GM19463 (cell line): ENCODE measurements around the gene PEX16.
A peak's percentile ranks its signal among the peaks of the same experiment; 100 is the strongest.

ENCODE experiments used
- ATAC-seq: cut with Tn5 transposase; IDR thresholded peaks from one replicate; pipeline ENCODE4 v1.9.1; 2021; ENCODE audit warnings: mild to moderate bottlenecking, moderate library complexity; ENCODE audit not compliant: unreplicated experiment

Gene PEX16

DNA sequence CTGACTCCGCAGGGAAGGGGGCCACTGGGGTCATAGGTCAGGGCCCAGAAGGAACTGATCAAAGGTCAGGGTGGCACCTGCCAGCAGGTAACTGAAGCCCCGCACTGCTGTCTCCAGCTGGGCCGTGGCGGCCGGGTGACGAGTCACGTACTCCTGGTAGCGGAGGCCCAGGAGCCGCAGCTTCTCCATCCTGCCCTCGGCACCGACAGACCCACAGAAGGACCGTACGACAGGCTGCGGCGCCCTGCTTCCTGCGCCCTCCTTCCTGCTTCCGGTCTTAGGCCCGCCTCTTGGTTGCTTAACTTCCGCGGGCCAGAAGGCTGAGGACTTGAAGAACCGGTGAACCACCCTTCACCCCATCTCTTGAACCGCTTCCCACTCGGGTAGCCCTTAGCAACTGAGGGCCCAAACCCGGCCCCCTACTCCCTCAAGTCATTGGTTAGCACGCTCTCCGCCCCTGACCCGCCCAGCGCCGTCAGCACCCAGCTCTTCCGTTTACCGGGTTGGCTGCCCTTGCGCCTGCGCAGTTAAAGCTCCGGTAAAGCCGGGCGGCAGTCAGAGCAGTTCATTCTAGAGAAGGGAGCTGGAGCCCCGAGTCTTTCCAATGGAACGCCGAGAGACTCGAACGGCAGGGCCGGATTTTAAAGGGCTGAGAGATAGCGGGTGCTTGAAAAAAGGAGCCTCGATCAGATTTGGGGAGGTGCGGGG lies at the start of gene PEX16:
PEX16 (minus strand) TSS at position 255 of the 708 bp plus-strand sequence; CDS start at position 189, 66 bp downstream.
- ATAC-seq = peak; percentile 93

DNA sequence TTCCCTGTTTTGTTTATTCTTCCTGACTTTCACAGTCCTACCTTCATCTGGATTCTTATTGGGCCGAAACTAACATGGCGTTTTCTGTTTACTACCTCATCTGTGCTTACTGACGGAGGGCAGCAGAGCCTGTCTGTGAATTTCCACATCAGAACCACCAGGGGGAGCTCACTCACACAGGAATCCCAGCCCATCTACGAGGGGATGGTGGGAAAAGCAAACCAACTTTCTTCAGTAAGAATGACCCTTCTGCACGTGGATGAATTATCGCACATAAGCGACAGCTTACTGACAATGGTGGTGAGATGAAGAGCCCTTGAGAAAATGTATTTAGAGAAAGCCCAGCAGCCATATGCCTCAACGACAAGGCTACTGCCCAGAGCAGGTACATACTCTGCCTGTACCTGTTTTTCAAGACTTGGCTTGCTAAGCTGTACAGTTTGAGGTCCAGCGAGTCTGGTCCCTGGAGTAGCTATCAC lies 47.3 kb upstream of the PEX16 start:
- no peak for ATAC-seq

DNA sequence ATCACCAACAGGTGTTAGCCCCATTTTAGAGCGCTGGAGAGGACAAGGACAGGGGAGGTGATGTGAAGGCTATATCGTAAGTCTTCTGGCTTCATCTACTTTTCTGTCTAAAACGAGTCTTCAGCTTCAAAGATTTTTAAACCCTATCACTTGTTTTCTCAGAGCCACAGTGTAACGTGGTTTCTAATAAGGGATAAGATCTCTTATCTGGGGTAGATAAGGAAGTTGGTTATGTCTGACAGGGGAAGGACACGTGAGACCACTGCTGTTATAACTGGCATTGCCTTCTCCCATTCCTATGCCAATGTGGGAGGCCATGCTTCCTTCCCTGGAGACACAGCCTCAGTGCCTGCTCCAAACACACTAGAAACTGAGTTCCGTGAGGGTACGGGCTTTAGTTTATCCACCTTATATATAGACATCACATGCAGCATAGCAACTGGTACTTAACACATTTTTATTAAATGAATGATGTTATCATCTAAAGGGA lies 44.1 kb upstream of the PEX16 start:
- ATAC-seq = no peak

DNA sequence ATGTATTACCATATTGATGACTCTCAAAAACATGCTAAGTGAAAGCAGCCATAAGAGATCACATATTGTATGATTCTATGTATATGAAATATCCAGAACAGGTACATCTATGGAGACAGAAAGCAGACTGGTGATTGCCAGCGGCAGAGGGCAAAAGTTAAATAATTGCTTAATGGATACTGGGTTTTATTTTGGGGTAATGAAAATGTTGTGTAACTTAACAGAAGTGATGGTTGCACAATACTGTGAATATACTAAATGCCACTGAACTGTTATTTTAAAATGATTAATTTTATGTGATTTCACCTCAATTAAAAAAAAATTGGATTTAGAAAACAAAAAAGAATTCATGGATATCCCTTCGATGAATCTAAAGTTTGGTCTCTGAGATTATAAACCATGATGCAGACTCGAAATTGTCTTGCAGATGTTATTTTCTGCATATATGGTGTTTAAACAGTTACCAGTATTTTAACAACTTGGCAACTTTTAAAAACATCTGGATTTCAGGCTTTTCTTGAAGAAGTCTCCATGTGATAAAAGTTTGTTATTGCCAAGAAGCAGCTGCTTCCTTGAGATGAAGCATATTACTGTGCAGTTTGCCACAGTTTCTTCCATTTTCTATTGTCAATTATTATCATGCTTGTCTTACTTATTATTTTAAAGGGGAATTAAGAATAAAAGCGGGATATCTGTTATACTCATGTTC lies 42.9 kb upstream of the PEX16 start:
- no peak for ATAC-seq

DNA sequence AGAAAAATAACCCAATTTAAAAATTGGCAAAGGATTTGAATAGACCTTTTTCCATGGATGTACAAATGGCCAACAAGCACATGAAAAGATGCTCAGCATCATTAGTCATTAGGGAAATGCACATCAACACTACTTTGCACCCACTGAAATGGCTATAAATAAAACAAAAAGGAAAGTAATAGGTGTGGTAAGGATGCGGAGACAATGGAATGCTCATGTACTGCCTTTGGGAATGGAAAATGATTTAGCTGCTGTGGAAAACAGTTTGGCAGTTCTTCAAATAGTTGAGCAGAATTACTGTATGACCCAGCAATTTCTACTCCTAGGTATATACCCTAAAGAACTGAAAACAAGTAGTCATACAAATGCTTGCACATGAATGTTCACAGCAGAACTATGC lies 42.2 kb upstream of the PEX16 start:
- no peak for ATAC-seq

DNA sequence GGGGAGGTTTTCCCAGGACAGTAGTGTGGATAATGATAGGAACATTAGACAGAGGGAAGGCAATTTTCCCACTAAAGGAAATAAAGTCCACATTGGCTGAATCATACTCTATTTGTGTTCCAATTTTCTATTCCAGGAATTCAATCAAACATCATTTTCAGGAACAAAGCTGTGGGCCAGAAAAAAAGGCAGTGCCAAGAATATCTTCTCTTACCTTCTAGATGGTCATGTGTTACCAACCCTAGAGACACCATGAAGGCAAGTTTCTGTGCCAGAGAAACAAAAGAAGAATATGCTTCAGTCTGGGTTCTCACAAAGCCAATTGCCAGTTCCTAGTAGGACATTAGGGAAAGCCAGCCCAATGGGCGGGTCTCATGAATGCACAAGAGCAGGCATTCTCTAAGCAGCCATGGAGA lies 32.3 kb upstream of the PEX16 start:
- no peak for ATAC-seq

DNA sequence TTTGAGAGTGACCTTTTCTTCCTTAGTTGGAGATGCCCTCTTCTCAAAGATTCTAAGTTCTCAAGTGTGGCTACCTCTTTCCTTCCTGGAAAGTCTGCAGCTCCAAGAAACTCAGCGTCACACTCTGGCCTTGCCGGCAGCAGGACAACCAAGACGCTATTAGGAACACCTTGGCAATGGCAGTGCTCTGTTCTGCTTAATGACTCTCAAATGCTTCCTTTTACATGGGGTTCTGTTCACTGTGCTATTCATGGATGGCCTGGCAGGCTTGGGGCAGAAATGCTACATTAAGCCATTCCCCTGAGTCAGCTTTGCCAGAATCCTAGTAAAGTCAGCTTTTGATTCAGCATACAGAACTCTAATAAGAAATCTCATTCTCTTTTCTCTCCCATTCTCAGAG lies 30.7 kb upstream of the PEX16 start:
- no peak for ATAC-seq

DNA sequence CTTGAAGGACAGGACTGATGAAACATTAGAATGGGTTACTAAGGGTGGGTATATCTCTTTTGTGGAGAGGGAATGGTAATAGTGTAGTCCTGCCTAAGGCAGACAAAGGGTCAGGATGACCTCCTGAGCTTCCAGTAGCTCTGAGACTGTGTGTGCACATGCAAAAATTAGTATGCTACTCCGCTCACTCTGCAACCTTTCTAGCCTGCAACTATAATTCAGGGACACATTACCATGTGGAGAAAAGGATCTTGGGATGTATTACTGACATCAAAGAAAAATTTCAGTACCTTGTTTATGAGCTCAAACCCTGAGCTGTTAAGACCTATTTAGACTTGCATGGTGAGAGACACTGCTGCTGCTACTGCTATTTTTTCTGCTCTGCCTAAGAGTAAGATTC lies 30.2 kb upstream of the PEX16 start:
- no peak for ATAC-seq

DNA sequence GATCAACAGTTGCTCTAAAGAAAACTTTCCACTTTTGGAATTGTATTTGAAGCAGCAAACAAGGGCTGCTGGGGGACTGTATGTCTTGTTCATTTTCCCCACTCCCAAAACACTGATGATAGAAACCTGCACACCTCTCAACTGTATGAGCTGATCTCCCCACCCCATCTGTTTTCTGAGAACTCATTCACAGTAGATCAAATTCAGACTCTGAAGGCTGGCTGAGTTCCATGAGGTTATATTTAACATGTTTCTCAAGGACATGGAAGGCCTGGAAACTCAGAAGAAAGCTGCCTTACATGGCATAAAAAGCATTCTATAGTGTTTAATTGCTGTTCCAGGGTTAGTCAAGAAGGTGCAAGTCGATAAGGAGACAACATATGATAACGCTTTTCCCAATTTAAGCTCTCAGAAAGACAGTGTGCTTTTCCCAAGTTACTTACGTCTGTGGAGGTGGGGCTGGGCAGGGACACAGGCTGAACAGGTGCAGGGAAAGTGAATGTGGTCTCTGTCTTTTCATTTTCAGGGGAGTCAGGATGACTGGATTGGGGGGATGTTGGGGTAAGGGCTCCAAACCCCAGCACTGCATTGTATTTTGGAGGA lies 27.8 kb upstream of the PEX16 start:
- ATAC-seq = no peak

DNA sequence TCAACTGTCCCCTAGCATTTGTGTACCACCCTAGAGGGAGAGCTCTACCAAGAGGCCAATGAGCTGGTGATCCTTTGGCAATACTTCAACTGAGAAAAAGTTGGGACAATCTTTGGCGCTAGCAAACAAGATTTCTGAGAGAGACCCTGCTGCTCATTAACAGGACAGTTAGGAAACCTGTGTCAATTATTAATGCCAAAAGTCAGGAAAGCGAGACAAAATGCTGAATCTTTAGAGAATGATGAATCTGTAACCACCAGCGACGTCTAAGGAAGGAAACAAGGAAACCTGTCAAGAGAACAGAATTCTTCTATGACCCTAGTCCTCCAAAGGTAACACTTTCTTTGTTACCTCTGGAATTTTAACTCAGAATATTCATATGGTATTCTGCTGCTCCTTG lies 24.7 kb upstream of the PEX16 start:
- ATAC-seq = no peak

DNA sequence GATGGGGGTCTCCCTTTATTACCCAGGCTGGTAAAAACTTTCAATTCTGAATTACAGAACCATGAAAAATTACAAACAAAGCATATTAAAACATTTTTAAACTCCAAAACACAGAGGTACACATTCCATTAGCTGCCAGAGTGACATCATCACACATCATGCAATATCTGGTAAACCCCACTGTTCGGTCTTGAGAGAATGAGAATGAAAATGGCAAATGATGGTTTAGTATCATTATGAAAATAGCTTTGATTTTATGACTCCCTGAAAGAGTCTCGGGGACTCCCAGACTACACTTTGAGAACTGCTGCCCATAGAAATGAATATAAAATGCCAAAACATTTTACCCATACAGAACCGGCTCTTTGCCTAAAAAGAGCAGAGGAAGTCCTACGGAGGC lies 23.6 kb upstream of the PEX16 start:
- ATAC-seq = no peak

DNA sequence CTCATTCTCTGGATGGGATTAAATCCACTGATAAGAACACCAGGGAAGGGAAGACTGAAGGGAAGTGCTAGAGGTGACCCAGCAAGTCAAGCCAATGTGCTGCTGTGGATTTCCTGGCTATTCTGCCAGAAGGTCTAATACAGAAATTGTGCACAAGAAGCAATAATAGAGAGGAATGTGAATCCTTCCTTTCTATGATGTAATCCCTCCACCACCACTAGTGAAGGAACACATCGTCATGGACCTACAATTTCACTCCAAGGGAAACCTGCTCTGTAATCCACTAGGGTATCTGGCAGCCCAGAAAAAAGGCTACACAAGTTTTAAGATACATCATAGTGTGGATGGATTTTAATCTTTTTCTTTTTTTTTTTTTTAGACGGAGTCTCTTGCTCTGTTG lies 22.2 kb upstream of the PEX16 start:
- ATAC-seq = no peak

DNA sequence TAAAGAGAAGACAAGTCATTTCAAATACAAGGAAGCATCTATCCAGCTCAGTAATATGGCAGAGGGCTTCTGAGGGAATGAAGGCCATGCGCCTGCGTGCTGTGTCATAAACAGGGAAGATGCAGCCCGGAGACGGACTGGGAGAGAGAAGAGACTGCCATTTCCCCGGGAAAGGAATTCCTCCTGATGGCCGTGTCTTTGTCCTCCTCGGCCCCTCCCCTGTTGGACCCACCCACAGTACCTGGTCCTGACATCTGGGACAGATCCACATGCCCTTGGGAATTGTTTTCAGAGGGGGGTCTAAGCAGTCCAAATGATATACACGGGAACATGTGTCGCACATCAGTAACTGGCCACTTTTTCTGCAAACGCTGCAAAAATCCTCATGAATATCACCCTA lies 20.2 kb upstream of the PEX16 start:
- ATAC-seq = no peak

DNA sequence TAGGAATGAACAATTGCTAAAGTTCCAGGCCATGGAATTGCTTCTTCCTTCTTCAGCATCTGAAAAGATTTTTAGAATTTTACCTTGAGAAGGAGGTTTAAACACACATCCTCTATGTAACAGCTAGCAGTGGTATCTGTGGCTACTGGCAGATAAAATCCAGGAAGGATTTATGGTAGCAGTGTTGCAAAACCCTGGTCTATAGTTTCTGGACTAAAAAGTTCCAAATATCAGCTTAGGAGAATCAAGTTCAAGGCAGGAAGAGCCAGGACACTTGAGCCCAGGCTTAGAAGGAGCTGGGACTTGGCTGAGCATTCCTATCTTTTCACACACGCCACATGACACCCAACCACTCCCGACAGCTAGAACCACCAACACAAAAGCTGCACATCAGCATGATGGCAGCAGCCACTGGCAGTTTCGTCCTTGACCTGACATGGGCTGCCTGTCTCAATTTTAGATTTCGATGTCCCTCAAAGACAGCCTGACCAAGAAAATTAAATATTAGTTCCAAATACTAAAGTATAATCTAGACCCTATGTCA lies 18.9 kb upstream of the PEX16 start:
- ATAC-seq = no peak

DNA sequence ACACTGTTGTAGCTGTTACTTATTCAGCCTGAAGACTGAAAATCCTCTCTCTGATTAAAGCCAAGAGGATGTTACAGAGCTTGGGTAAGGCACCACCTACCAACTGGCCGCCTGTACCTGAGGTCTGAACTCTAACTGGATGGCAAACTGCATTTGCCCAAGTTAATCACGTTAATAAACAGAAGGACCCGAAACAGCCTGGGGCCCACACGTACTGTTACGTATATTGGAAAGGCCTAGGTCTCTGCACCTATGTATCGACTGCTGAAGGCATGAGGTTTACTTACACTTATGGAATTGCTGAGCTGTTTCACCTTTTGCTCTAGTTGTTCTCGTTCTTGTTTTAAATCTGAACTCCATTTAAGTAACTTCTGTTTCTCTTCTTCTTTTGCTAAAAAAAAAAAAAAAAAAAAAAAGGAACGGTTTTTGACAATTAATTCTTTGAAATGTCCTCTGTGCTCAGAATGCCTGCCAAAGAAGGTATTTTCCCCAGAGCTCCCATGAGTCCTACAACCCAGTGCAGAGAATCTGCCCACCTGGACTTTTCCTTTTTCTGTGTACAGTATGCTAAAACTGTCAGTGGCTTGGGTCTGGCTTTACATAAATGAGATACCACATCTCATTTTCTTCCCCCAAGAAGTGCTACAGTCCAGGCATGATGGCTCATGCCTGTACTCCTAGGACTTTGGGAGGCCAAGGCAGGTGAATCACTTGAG lies 17.8 kb upstream of the PEX16 start:
- ATAC-seq = no peak

DNA sequence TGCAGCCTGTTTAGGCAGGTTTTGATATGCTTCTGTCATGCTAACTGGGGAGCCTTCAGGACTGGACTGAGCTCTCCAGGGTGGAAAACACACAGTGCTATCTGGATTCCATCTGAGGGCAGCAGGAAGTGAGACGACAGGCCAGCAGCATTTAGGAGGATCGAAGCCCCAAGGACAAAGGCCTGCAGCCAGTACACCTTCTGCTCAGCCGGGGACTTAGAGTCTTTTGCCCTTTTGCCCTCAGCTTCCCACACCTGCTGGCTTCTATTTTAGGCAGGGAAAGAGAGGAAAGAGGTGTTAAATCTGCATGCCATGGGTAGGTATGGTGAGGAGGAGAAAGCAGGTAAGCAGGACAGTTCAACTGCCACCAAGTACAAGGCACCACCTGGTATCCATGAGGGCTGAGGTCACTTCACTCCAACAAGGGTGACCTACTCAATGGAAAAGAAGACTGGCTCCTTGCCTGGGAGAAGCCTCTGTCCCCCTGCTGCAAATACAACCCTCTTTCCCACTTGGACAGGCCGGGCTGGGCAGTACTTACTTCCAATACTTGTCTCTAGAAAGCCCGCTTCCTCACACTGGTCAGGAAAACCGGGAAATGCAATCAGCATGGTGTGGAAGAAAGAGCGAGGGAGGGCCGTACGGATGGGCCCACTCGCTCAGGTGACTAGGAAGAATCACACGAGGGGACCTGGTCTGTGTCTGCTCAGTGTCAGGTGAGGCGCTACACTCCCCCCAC lies 17.1 kb upstream of the PEX16 start:
- ATAC-seq = no peak

DNA sequence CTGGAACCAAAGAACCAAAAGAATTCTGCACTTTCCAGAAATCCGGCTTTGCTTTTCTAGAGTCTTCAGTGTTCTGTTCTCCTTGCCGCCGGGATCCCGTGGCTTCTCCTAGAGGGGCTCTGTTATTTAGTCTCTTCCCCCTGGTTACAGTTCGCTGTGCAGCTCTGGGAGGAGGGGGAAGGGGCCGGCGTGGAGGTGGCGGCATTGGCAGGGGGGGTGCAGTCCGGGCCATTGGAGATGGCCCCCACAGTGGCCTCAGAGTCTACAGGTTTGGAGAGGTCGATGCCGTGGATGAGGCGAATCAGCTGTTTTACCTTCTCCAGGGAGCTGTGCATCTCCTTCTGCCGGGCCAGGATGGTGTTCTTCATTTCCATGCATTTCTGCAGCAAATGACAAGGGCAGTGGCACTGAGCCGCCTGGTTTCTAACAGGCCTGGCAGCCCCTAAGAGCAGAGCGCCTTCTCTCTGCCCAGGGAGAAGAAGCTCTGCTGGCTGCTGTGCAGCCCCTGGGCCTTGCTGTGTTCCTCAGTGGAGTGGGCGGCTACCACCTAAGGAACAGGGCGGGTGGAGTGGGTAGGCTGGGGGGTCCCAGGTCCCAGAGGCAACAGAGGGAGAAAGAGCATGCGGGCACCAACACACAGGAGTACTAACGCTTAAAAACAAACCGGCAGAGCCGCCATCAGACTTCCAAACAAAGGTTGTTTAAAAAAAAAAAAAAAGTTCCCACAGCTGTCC lies 16.3 kb upstream of the PEX16 start:
- ATAC-seq = no peak

DNA sequence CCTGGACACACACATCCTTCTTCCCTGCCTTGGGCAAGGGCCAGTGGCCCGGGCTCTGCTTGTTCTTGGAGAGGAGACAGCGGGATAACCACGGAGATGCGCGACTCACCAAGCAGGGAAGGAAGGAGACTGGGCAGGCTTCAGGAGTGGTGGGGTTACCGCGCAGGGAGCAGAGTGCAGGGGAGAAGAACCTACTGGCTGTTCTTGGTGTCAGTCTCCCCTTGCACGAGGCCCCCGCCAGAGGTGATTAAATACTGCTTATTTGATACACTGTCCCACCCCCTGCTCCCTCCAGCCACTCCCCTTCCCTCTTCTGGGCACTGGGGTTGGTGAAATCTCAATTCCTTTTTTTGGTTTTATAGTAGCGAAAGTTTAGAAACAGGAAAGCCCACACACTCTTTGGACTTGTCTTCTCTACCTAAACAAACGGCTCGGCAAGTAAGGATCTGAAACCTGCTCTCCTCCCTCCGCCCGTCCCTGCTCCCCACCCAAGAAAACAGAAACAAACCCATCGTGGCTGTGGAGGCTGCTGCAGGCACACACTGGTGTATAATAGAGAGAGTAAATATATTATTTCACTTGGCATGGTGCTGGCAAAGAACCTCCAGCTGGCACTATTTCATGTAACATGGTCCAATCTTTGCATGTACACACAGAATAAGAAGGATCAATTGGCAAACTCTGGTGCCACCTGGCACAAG lies 15.6 kb upstream of the PEX16 start:
- peak; percentile 22 for ATAC-seq

DNA sequence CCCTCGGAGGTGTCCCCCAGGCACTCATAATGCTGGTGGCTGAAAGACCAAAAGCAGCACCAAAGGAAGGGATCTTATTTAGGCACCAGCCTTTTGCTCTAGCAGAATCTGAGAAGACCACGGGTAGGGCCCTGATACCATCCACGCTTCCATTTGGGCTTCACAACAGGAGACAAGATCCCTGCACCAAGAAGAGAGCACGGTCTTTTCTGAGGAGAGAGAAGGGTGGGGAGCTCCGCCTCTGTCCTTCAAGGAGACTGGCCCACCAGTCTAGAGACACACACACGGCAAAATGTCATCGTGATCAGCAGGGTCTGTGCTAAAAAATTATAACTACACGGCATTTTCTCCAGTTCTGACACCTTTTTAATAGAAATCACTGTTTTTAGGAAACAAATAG lies 14.5 kb upstream of the PEX16 start:
- no peak for ATAC-seq
